Testis (tissue), 2 donors: ENCODE measurements around the gene NPAT.

Experiments used
- POLR2A ChIP-seq: fragments of 450-650 bp; IDR thresholded peaks from one replicate; pipeline ENCODE4 v1.6.1; 2017; ENCODE audit warnings: antibody characterized with exemption, mild to moderate bottlenecking, moderate library complexity
- TF ChIP-seq, protein P1 (sequence below), 3 experiments: fragments of 450-650 bp in 2 of 3; fragments of 200-600 bp in 1 of 3; sonication (generic) in 1 of 3; IDR thresholded peaks; one replicate each; pipeline ENCODE4 v1.5.1; 2016 to 2019; ENCODE audit warnings: antibody characterized with exemption in 3 of 3, mild to moderate bottlenecking in 2 of 3, moderate library complexity in 1 of 3

DNA sequence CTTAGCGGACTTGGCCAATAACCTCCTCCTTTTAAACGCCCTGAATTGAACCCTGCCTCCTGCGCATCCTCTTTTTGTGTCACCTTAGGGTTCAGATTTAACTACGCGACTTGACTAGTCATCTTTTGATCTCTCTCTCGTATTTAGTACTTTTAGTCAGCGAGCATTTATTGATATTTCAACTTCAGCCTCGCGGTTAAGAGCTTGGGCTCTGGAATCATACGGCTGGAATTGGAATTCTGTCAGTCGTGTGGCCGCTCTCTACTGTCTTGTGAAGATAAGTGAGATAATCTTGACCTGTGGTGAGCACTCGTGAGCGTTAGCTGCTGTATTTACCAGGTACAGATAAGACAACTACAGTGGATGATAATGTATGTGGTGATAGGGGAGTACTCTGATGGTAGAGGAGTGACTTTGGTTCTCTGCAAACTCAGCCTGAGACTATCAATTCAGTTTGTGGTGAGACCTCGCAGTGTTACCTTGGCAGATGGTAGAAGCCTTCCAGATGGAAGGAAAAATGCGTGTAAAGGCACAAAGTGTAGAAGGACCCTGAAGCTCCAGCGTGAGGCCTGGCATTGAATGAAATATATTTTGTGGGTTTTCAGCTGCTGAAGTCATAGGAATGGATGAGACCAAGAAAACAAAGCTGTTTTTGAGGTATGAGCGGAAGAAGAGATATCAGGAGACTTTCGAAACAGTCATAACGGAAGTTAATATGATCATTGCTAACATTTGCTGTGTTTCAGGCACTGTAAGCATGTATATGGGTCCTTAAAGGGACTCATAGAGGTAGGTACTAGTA lies 1.1 kb upstream of the NPAT start:
- TF ChIP-seq, protein P1, sequence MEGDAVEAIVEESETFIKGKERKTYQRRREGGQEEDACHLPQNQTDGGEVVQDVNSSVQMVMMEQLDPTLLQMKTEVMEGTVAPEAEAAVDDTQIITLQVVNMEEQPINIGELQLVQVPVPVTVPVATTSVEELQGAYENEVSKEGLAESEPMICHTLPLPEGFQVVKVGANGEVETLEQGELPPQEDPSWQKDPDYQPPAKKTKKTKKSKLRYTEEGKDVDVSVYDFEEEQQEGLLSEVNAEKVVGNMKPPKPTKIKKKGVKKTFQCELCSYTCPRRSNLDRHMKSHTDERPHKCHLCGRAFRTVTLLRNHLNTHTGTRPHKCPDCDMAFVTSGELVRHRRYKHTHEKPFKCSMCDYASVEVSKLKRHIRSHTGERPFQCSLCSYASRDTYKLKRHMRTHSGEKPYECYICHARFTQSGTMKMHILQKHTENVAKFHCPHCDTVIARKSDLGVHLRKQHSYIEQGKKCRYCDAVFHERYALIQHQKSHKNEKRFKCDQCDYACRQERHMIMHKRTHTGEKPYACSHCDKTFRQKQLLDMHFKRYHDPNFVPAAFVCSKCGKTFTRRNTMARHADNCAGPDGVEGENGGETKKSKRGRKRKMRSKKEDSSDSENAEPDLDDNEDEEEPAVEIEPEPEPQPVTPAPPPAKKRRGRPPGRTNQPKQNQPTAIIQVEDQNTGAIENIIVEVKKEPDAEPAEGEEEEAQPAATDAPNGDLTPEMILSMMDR (IDR thresholded peaks at IDR 0.05): no peak
- TF ChIP-seq POLR2A: no peak
